Neural progenitor cell (in vitro differentiated cells): ENCODE measurements around the gene TMEM269. TPM values are rescaled to one million over a fixed set of nuclear protein-coding genes. Genes with fewer than 3 reads are reported as not detected.
"Not testable (repeated sequence)": the region's sequence is repeated elsewhere in the genome, so short reads cannot be mapped to it uniquely, and the experiment has no call there.

Experiments
- DNase-seq: peaks from one replicate; pipeline ENCODE4 v3.0.0-alpha.2; 2016; ENCODE audit warnings: low spot score
- H2AFZ ChIP-seq: fragments of 200-600 bp; sonication (generic); replicated peaks from 2 replicates; pipeline ENCODE4 v1.6.1; 2016; ENCODE audit warnings: antibody characterized with exemption
- H3F3A ChIP-seq: fragments of 200-600 bp; sonication (generic); 2 replicates; pipeline ENCODE4 v1.6.1; 2016; ENCODE audit warnings: antibody characterized with exemption, low read depth
- H3K27ac ChIP-seq: fragments of 200-600 bp; sonication (generic); 2 replicates; pipeline ENCODE4 v1.5.1; 2016; ENCODE audit warnings: mild to moderate bottlenecking
- H3K27me3 ChIP-seq: fragments of 200-600 bp; sonication (generic); 2 replicates; pipeline ENCODE4 v1.6.1; 2016; ENCODE audit warnings: mild to moderate bottlenecking, moderate library complexity
- H3K36me3 ChIP-seq: fragments of 200-600 bp; sonication (generic); 2 replicates; pipeline ENCODE4 v1.5.1; 2016
- H3K4me1 ChIP-seq: fragments of 200-600 bp; sonication (generic); 2 replicates; pipeline ENCODE4 v1.6.1; 2016; ENCODE audit warnings: mixed run types
- H3K4me2 ChIP-seq: fragments of 200-600 bp; sonication (generic); 2 replicates; pipeline ENCODE4 v1.6.1; 2016
- H3K4me3 ChIP-seq: fragments of 200-600 bp; sonication (generic); 2 replicates; pipeline ENCODE4 v1.5.1; 2016
- H3K79me2 ChIP-seq: fragments of 200-600 bp; sonication (generic); 2 replicates; pipeline ENCODE4 v1.6.1; 2016; ENCODE audit warnings: low read depth
- H3K9ac ChIP-seq: fragments of 200-600 bp; sonication (generic); 2 replicates; pipeline ENCODE4 v1.6.1; 2016
- H3K9me3 ChIP-seq: fragments of 200-600 bp; sonication (generic); 2 replicates; pipeline ENCODE4 v1.5.1; 2016; ENCODE audit warnings: low read depth
- H4K20me1 ChIP-seq: fragments of 200-600 bp; sonication (generic); 2 replicates; pipeline ENCODE4 v1.6.1; 2016; ENCODE audit warnings: low read depth
- H3K27ac Mint-ChIP-seq: 3 replicates; pipeline ENCODE4 v1.8.0; 2021; ENCODE audit warnings: mixed read lengths
- H3K27me3 Mint-ChIP-seq: 2 replicates; pipeline ENCODE4 v1.8.0; 2022; ENCODE audit warnings: low read depth, mild to moderate bottlenecking, inconsistent platforms, moderate library complexity, mixed read lengths; ENCODE audit not compliant: insufficient read depth
- H3K36me3 Mint-ChIP-seq: 3 replicates; pipeline ENCODE4 v1.8.0; 2021; ENCODE audit warnings: mixed read lengths
- H3K4me1 Mint-ChIP-seq: 3 replicates; pipeline ENCODE4 v1.8.0; 2021; ENCODE audit warnings: mixed read lengths
- H3K4me3 Mint-ChIP-seq: 3 replicates; pipeline ENCODE4 v1.8.0; 2021; ENCODE audit warnings: mild to moderate bottlenecking, moderate library complexity, mixed read lengths
- H3K9me3 Mint-ChIP-seq: 3 replicates; pipeline ENCODE4 v1.8.0; 2020; ENCODE audit warnings: mixed read lengths
- CTCF ChIP-seq: fragments of 200-600 bp; sonication (generic); IDR thresholded peaks from 2 replicates; pipeline ENCODE4 v1.5.1; 2017; ENCODE audit warnings: antibody characterized with exemption, mild to moderate bottlenecking
- EZH2 ChIP-seq: fragments of 200-600 bp; sonication (generic); IDR thresholded peaks from 2 replicates; pipeline ENCODE4 v1.6.1; 2017; ENCODE audit warnings: antibody characterized with exemption, mild to moderate bottlenecking, moderate library complexity
- EZH2phosphoT487 ChIP-seq: fragments of 200-600 bp; sonication (generic); IDR thresholded peaks from 2 replicates; pipeline ENCODE4 v1.6.1; 2017; ENCODE audit warnings: antibody characterized with exemption
- total RNA-seq: library from RNA; depleted of rRNA; stranded (reverse); fragments of >200 nt; gene quantifications from 2 replicates; pipeline ENCODE4 v1.2.3, GENCODE V29; 2015; ENCODE audit warnings: low replicate concordance

The TMEM269 gene
- total RNA-seq, 1 donor from 2014 or later = 0.47 TPM

DNA sequence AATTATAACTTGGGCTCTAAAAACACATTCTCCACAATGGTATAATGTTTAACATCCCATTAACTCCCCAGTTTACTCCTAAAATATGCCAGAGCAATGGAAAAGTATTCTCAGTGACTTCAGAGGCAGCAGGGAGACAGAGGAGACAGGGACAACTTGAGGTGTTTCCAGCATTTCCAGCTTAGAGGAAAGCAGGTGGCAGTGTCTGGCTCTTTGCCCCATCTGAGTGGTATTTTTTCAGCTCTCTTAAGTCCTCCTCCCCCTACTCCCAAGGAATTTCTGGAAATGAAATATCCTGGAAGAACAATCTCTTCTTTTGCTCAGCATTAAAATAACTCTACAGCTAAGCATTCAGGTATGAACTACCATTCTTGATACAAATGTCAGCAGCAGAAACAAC, 21.4 kb downstream of the TMEM269 start:
- Mint-ChIP-seq H3K9me3 (peaks cover 3% of the 10 kb centered on the region), H3K4me1 (no peaks in the 10 kb centered on the region), H3K27me3 (peaks cover 3% of the 10 kb centered on the region), H3K36me3 (peaks cover 31% of the 10 kb centered on the region), H3K4me3 (no peak overlapping the region), H3K27ac (no peak overlapping the region)
- no peak for DNase-seq
- Histone ChIP-seq H3K27ac (no peak overlapping the region), H3K27me3 (no peaks in the 10 kb centered on the region), H3K79me2 (no peaks in the 10 kb centered on the region), H3K4me2 (no peak overlapping the region), H3K9ac (no peak overlapping the region), H3K36me3 (peaks cover 3% of the 10 kb centered on the region), H3K9me3 (no peaks in the 10 kb centered on the region), H3K4me1 (no peaks in the 10 kb centered on the region), H4K20me1 (no peaks in the 10 kb centered on the region), H2AFZ (no peak overlapping the region), H3F3A (no peaks in the 10 kb centered on the region), H3K4me3 (no peak overlapping the region)
- TF ChIP-seq CTCF = no peak
- TF ChIP-seq EZH2 = no peak
- TF ChIP-seq EZH2phosphoT487 = no peak

DNA sequence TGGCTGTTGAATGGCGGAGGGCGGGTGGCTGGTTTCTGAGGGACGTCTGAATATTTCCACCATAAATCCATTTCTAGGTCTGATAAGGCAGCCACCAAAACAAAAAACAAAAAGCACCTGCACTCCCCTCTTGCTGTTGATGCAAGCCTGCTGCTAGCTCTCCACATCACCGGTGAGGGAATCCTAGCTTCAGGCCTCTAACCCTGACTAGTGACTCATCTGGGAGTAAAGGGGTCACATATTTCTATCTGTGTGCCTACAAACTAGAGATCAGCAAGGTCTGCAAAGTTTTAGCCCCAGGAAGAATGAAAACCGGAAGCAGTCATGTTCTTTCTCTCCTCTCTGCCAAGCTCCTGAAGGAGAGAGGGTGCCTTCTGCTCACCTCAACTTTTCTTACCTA, 21.8 kb downstream of the TMEM269 start:
- peaks cover 3% of the 10 kb centered on the region for H3K36me3 ChIP-seq
- H3F3A ChIP-seq = no peaks in the 10 kb centered on the region
- peaks cover 3% of the 10 kb centered on the region for H3K9me3 Mint-ChIP-seq
- H3K4me1 Mint-ChIP-seq = peaks cover 2% of the 10 kb centered on the region
- H3K27me3 Mint-ChIP-seq = peaks cover 3% of the 10 kb centered on the region
- H3K4me3 Mint-ChIP-seq = no peak overlapping the region
- no peaks in the 10 kb centered on the region for H3K27me3 ChIP-seq
- H3K9me3 ChIP-seq = no peaks in the 10 kb centered on the region
- no peak overlapping the region for H3K27ac Mint-ChIP-seq
- no peaks in the 10 kb centered on the region for H3K79me2 ChIP-seq
- DNase-seq = no peak
- H3K27ac ChIP-seq = no peak overlapping the region
- H3K36me3 Mint-ChIP-seq = peaks cover 33% of the 10 kb centered on the region
- no peak overlapping the region for H2AFZ ChIP-seq
- no peak overlapping the region for H3K9ac ChIP-seq
- no peaks in the 10 kb centered on the region for H3K4me1 ChIP-seq
- TF ChIP-seq EZH2 = no peak
- no peak for TF ChIP-seq EZH2phosphoT487
- no peak for TF ChIP-seq CTCF
- no peaks in the 10 kb centered on the region for H4K20me1 ChIP-seq
- no peak overlapping the region for H3K4me3 ChIP-seq
- H3K4me2 ChIP-seq = no peak overlapping the region

DNA sequence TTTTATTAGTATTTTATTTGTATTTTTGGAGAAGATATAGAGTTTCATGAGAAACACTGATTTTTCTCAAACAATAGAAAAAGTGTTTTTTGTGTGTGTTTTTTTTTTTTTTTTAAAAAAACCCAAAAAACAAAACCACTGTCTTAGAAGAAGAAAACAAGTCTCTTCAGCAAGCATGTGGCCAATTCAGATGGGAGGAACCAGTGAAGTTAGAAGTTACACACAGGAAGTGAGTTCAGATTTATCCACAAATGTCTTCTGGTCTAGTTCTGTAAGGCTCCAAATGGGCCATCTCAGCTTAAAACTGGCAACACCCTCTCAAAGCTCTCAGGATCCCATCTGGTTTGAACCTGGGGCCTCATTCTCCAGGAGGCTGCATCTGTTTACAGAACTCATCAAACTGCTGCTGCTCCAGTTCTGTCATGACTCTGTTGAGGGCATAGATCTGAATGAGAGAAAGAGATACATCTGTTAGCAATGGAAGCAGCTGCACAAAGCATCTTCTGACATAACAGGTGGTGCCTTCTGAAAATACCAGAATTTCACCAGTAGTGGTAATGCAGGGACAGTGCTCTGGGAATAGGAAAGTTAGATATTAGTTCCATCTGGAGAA, 22.4 kb downstream of the TMEM269 start:
- H3K4me3 ChIP-seq = no peak overlapping the region
- no peak for TF ChIP-seq EZH2
- TF ChIP-seq CTCF = no peak
- H3K27ac ChIP-seq = no peak overlapping the region
- peaks cover 3% of the 10 kb centered on the region for H3K9me3 Mint-ChIP-seq
- no peak overlapping the region for H3K9ac ChIP-seq
- H3K27me3 ChIP-seq = no peaks in the 10 kb centered on the region
- H3K4me1 Mint-ChIP-seq = peaks cover 3% of the 10 kb centered on the region
- H3K27ac Mint-ChIP-seq = no peak overlapping the region
- DNase-seq = no peak
- peaks cover 34% of the 10 kb centered on the region for H3K36me3 Mint-ChIP-seq
- no peak overlapping the region for H2AFZ ChIP-seq
- no peaks in the 10 kb centered on the region for H3K4me1 ChIP-seq
- H3K79me2 ChIP-seq = no peaks in the 10 kb centered on the region
- H4K20me1 ChIP-seq = no peaks in the 10 kb centered on the region
- peaks cover 3% of the 10 kb centered on the region for H3K27me3 Mint-ChIP-seq
- no peaks in the 10 kb centered on the region for H3K9me3 ChIP-seq
- no peak overlapping the region for H3K4me2 ChIP-seq
- no peaks in the 10 kb centered on the region for H3F3A ChIP-seq
- H3K36me3 ChIP-seq = peaks cover 3% of the 10 kb centered on the region
- no peak overlapping the region for H3K4me3 Mint-ChIP-seq

- H3K27me3 ChIP-seq, H3K4me3 ChIP-seq, H3K4me2 ChIP-seq, H2AFZ ChIP-seq, H3K9me3 Mint-ChIP-seq, H4K20me1 ChIP-seq, H3K9ac ChIP-seq, H3K27ac Mint-ChIP-seq, H3K4me3 Mint-ChIP-seq, H3K79me2 ChIP-seq, H3K9me3 ChIP-seq, H3K27ac ChIP-seq, DNase-seq, H3K27me3 Mint-ChIP-seq, H3K36me3 ChIP-seq: not testable (repeated sequence)
- Mint-ChIP-seq H3K4me1 (peaks cover 18% of the 10 kb centered on the region), H3K36me3 (peaks cover 13% of the 10 kb centered on the region)
- Histone ChIP-seq H3K4me1 (peaks cover 14% of the 10 kb centered on the region), H3F3A (peaks cover 27% of the 10 kb centered on the region)
Observed at GRCh38 chr1:42814815-42815214, 30.0 kb downstream of the TMEM269 start.
